Measurements from ENCODE around the gene GPR153.
"Not testable (repeated sequence)": the region's sequence is repeated elsewhere in the genome, so short reads cannot be mapped to it uniquely, and the experiment has no call there.

Gene GPR153

GRCh38 chr1:6222636-6223035 lies 38.3 kb downstream of the GPR153 start:
- no peak for DNase-seq

GRCh38 chr1:6221210-6221784 lies 39.6 kb downstream of the GPR153 start:
- DNase-seq = no peak

DNA sequence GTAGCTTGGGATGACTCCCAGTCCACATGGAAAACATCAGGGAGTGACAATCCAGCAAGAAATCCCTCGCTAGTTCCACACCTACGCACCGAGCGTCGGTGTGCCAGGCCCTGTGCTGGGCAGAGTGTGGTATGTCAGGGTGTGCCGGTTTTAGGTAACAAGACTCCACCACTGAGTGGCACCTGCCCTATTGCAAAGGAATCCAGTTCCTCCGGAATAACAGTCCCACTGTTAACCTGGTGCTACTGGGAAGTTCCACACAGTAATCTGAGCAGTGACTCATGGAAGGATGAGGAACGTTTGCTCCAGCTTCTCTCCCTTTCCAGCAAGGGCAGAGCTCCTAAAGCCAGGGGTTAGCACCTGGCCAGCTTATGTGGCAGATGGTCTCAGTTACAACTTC lies 40.7 kb downstream of the GPR153 start:
- DNase-seq = no peak

GRCh38 chr1:6219641-6220040 lies 41.3 kb downstream of the GPR153 start:
- not testable (repeated sequence) for DNase-seq

- no peak for DNase-seq
Observed at GRCh38 chr1:6218375-6219164, 42.3 kb downstream of the GPR153 start.

- DNase-seq = no peak
Observed at GRCh38 chr1:6212193-6212959, 48.5 kb downstream of the GPR153 start.

- no peak for DNase-seq
Observed at GRCh38 chr1:6211731-6212130, 49.2 kb downstream of the GPR153 start.

DNA sequence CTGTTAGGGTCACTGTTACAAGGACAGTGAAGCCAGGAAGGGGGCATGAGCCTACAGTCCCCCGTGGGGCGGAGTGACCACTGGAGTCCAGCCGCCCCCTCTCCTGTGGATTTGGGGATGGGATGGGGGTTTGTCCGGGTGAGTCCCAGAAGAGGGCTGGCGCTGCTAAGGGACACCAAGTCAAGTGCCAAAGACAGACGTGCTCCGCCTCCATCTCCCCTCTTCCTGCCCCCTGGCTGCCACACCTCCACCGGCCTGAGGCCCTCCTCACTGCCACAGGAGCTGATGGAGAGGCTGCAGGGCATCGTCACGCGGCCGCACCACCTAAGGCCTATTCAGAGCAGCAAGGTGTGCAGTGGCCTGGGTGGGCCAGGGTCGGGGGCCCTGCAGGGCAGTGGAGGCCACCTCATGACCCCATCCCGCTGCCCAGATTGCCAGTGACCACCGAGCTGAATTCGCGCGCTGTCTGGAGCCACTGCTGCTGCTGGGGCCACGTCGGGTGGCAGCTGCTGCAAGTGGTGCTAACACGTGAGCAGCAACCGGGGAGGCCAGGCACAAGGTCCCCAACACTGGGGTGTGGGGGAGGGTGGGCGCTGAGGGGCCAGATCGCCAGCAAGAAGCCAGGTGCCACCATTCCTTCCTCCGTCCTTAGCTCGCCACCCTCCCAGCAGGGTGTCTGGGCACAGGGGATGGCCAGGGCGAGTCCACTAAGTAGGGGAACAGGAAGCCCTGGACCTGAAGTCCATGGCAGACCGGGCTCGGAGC lies 50.1 kb downstream of the GPR153 start:
- no peak for DNase-seq

DNA sequence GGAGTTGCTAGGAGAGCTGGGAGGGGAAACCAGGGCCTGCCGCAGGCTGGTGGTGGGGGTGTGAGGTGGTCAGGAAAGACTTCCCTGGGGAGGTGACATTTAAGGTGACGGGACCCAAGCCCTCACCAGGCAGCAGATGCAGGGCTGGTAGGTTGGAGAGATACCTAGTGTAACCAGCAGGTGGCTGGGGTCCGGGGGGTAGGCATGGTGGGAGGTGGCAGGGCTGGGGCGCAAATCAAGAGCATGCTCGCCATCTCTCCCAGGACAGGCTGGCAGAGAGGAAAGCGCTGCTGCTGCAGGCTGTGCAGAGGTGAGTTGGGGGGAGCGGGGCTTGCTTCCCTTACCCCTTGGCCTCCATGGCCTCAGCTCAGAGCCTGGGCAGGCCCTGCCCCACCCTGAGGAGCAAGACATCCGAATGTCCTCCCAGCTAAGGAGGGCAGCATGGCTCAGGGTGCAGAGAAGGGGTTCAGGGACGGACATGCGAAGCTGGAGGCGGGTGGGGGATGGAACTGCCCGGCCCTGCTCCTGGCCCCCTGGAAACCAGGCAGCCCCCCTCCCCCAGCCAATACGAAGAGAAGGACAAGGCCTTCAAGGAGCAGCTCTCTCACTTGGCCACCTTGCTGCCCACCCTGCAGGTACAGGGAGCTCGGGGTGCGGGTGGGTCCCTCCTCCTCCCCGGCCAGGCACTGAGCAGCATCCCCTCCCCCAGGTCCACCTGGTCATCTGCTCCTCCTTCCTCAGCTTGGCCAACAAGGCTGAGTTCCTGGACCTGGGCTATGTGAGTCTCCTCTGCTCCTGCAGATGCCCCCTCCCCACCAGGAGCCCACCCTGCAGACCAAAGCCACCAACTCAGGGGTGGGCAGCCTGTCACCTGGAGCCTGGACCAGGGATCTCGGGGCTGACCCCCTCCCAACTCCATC lies 51.0 kb downstream of the GPR153 start:
- DNase-seq = peak; percentile 58

DNA sequence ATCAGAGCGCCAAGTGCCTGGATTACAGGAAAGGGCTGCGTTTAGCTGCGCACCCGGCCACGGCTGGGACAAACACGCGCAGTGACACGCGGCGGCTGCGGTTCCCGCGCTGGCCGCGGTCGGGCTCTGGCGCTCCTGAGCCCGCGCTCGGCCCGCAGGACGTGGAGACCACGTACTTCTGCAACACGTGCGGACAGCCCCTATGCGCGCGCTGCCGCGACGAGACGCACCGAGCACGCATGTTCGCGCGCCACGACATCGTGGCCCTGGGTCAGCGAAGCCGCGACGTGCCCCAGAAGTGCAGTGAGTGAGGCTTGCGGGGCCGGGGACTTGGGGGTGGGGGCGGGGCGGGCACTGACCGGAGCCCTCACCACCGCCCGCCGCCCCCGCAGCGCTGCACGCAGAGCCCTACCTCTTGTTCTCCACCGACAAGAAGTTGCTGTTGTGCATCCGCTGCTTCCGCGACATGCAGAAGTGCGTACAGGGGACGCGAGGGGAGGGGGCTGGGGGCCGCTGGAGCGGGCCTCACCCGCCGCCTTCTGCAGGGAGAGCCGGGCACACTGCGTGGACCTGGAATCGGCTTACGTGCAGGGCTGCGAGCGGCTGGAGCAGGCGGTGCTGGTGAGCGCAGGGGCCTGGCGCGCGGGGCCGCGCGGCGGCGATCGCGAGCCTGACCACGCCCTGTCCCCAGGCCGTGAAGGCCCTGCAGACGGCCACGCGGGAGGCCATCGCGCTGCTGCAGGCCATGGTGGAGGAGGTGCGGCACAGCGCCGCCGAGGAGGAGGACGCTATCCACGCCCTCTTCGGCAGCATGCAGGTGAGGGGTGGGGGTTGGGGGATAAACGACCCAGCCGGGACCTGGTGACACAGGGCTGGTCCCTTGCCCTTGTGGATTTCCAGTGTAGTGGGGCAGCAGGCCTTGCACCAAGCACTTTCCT lies 51.9 kb downstream of the GPR153 start:
- peak; percentile 53 for DNase-seq

DNA sequence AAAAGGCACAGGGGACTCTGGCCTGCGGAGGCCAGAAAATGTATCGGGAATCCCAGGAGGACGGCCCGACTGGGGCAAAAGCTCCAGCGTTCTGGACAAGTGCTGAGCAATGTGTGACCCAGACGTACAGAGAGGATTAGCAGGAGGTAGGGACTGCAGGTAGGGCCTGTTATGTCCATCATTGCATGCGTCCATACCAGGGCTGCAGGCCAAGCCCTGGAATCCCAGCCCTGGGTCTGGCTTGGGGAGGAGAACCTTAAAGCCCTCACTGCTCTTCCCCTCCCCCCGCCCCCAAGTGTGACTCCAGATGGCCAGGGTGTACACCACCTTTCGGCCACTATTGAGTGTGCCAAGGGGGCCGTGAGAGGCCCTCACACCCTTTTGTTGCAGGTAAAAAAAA lies 53.0 kb downstream of the GPR153 start:
- no peak for DNase-seq

DNA sequence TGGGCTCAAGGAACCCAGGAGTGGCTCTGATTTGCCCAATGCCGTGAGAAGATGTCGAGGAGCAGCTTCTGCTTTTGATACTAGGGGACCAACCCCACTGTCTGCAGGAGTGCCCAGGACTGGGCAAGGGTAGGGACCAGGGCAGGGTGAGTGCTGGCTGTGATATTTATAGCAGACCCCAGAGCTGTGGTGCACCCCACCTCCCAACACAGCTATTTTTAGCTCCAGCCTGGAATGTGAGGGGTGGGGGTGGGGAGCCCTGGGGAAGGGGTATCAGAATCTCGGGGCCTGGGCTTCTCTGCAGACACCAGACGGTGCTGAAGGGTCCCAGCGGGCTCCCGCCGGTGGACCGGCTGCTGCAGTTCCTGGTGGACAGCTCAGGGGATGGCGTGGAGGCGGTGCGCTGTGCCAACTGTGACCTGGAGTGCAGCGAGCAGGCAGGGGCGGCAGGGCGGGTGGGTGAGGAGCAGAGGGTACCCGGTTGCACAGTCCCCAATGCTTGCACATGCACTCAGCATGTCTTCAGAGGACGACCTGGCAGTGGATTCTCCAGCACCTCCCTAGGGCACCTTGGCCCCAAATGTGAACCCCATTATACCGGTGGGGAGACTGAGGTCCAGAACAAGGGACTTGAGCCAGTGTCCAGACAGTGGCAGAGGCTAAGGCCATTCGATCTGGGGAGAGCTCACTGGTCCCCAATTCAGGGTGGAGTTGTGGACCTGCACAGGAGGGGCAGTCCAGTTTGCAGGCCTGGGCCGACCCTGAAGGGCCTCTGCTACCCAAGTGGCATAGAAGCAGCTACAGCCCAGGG lies 53.6 kb downstream of the GPR153 start:
- DNase-seq = no peak

- no peak for DNase-seq
Observed at GRCh38 chr1:6206520-6206855, 54.4 kb downstream of the GPR153 start.

DNA sequence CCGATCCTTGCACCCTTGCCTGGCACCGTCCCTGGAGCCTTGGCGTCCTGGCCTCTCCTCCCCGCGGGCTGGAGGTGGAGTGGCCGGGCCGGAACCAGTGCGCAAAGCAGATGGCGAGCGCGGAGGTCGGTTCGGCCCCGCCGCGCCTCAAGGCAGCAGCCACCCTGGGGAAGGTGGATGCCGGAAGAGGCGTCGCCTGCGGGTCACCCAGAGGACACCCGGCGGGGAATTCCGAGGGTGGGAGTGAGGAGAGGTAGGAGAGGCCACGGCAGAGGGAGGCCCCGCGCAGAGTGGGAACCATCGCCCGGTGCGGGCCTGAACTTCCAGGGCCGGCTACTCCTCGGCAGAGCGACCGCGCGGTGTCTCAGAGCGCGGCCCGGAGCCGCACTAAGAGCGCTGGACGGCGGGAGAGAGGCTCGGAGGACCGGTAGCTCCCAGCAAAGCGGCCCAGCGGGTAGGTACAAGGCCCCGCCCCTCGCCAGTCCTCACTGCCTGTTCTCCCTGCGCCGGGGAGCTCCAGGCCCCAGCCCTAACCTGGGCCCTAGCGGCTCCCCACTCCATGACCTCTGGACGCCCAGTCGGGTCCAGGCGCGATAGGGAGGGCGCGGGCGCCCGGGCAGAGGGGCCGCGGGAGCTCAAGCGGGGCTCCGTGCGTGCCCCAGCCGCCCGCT lies 54.9 kb downstream of the GPR153 start, which contains the start of gene RNF207:
Gene RNF207 (plus strand): TSS at position 271 of the 671 bp plus-strand sequence. CDS start 417 bp downstream, outside the sequence.
- peak; percentile 80 for DNase-seq

GRCh38 chr1:6202256-6202655 lies 58.6 kb downstream of the GPR153 start:
- DNase-seq = no peak

DNA sequence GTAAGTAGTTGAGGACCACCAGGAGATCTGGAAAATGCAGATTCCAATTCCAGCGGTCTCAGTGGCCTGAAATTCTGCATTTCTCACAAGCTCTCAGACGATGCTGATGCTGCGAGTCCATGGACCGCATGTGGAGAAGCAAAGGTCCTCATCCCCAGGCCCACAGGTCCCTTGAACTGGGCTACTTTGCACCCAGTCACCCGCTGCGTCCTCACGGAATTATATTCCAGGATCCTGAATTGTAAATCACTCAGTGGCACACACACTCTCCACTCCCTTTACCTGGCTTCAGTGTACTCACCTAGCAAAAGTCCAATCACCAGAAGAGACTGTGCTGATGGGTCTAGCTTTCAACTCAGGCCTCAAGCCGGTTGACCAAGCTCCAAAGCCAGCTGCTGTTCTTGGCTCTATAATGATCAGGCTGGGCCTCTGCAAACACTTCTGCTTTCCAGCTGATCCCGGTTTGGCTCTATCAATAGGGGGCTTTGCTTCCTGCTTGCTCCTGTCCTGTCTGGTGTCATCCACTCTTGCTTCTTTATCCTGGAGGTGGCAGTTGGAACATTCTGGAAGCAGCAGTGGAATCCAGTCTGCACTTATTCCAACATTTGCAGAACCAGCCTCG lies 60.6 kb downstream of the GPR153 start:
- DNase-seq = no peak

- peak; percentile 99 for DNase-seq
Observed at GRCh38 chr1:6199298-6200187, 61.4 kb downstream of the GPR153 start, which contains the start of gene RPL22. Gene RPL22 (minus strand): TSS chr1:6199595. CDS start chr1:6199573, 22 bp downstream.
